ENCODE measurements around the gene SOCS1.
A peak's percentile ranks its signal among the peaks of the same experiment; 100 is the strongest.

SOCS1 gene

GRCh38 chr16:11259655-11260595 lies 3.9 kb upstream of the SOCS1 start:
- no peak for DNase-seq

- DNase-seq, result no peak
These were observed 2.8 kb upstream of the SOCS1 start for GRCh38 chr16:11258553-11259492.

GRCh38 chr16:11257131-11257938 lies 1.3 kb upstream of the SOCS1 start:
- DNase-seq, result peak in 1 of 2 experiments; percentile 70

GRCh38 chr16:11256661-11257130 lies 692 bp upstream of the SOCS1 start:
- DNase-seq, result no peak

- no peak for DNase-seq
These were observed 879 bp downstream of the SOCS1 start for GRCh38 chr16:11254913-11255736.

- DNase-seq, result no peak
These were observed 1.8 kb downstream of the SOCS1 start for GRCh38 chr16:11253995-11254912.

- DNase-seq, result no peak
These were observed 2.7 kb downstream of the SOCS1 start for GRCh38 chr16:11253009-11253994.

GRCh38 chr16:11252482-11252931 lies 3.5 kb downstream of the SOCS1 start:
- DNase-seq, result no peak

- DNase-seq, result no peak
These were observed 4.2 kb downstream of the SOCS1 start for GRCh38 chr16:11251525-11252481.

- DNase-seq, result no peak
These were observed 5.0 kb downstream of the SOCS1 start for GRCh38 chr16:11250786-11251524.

- DNase-seq, result no peak
These were observed 5.8 kb downstream of the SOCS1 start for GRCh38 chr16:11250091-11250785.

- no peak for DNase-seq
These were observed 6.6 kb downstream of the SOCS1 start for GRCh38 chr16:11249233-11250061.

- no peak for DNase-seq
These were observed 7.9 kb downstream of the SOCS1 start for GRCh38 chr16:11248133-11248532.

- DNase-seq, result no peak
These were observed 10.0 kb downstream of the SOCS1 start for GRCh38 chr16:11245988-11246387.

- no peak for DNase-seq
These were observed 10.7 kb downstream of the SOCS1 start for GRCh38 chr16:11245222-11245737.
